SK-N-SH (cell line): ENCODE measurements around the gene DENND5B. TPM values are rescaled to one million over a fixed set of nuclear protein-coding genes. Genes with fewer than 3 reads are reported as not detected.

Experiments
- CTCF ChIA-PET: fragments of 300-600, 350-600 bp; formaldehyde crosslinking; extraction: SDS; loops from one replicate; lab custom pipeline; 2021; lab: Yijun Ruan, JAX
- POLR2A ChIA-PET: fragments of 350-600 bp; sonication (Branson Sonifier 250); formaldehyde crosslinking; extraction: SDS; loops from one replicate; lab custom pipeline; 2020; ENCODE audit warnings: antibody characterized with exemption, inconsistent platforms; lab: Yijun Ruan, JAX
- DNase-seq: peaks from one replicate; pipeline ENCODE4 v3.0.0; 2012
- H2AFZ ChIP-seq: fragments of 200-600 bp; sonication (generic); 2 replicates; pipeline ENCODE4 v1.8.1; 2016; ENCODE audit warnings: antibody characterized with exemption, mild to moderate bottlenecking, low read depth
- H3F3A ChIP-seq: fragments of 200-600 bp; sonication (generic); replicated peaks from 2 replicates; pipeline ENCODE3; 2016; ENCODE audit warnings: antibody characterized with exemption, mild to moderate bottlenecking; ENCODE audit not compliant: insufficient read depth
- H3K27ac ChIP-seq, 2 experiments: fragments of 200-500 bp in 1 of 2; fragments of 200-600 bp in 1 of 2; sonication (Bioruptor generic) in 1 of 2; sonication (generic), shearing (Covaris generic) in 1 of 2; 2 replicates each; pipeline versions ENCODE4 v1.5.1 to v1.6.1; 2014 to 2016; ENCODE audit warnings: low read depth in 2 of 2, inconsistent platforms in 1 of 2, low read length in 1 of 2, mild to moderate bottlenecking in 1 of 2, mixed read lengths in 1 of 2
- H3K27me3 ChIP-seq: fragments of 200-600 bp; sonication (generic), shearing (Covaris generic); 2 replicates; pipeline ENCODE4 v1.6.1; 2016; ENCODE audit warnings: mixed run types; ENCODE audit not compliant: insufficient read depth
- H3K36me3 ChIP-seq, 2 experiments: fragments of 200-500 bp in 1 of 2; fragments of 200-600 bp in 1 of 2; sonication (Bioruptor generic) in 1 of 2; sonication (generic) in 1 of 2; replicated peaks in 1 of 2; 2 replicates each; pipeline versions ENCODE3 to v1.5.1; 2014 to 2016; ENCODE audit warnings: low read length in 1 of 2, mild to moderate bottlenecking in 1 of 2; ENCODE audit not compliant: insufficient read depth in 2 of 2, control insufficient read depth in 1 of 2
- H3K4me1 ChIP-seq, 2 experiments: fragments of 200-500 bp in 1 of 2; fragments of 200-600 bp in 1 of 2; sonication (Bioruptor generic) in 1 of 2; sonication (generic), shearing (Covaris generic) in 1 of 2; 2 replicates each; pipeline versions ENCODE4 v1.5.1 to v1.6.1; 2014 to 2016; ENCODE audit warnings: low read depth in 1 of 2, low read length in 1 of 2, mixed run types in 1 of 2; ENCODE audit not compliant: insufficient read depth in 2 of 2, control insufficient read depth in 1 of 2
- H3K4me2 ChIP-seq: fragments of 200-600 bp; sonication (generic), shearing (Covaris generic); 2 replicates; pipeline ENCODE4 v1.6.1; 2017; ENCODE audit warnings: mixed run types
- H3K4me3 ChIP-seq, 2 experiments: fragments of 200-500 bp in 1 of 2; fragments of 200-600 bp in 1 of 2; sonication (Bioruptor generic) in 1 of 2; sonication (generic), shearing (Covaris generic) in 1 of 2; 2 replicates each; pipeline versions ENCODE4 v1.5.1 to v1.8.1; 2014 to 2016; ENCODE audit warnings: low read depth in 2 of 2, inconsistent platforms in 1 of 2, low read length in 1 of 2, mild to moderate bottlenecking in 1 of 2, mixed read lengths in 1 of 2, moderate library complexity in 1 of 2
- H3K79me2 ChIP-seq: fragments of 200-600 bp; sonication (generic); 2 replicates; pipeline ENCODE4 v1.8.1; 2017; ENCODE audit warnings: mild to moderate bottlenecking; ENCODE audit not compliant: insufficient read depth
- H3K9ac ChIP-seq: fragments of 200-600 bp; sonication (generic); 2 replicates; pipeline ENCODE4 v1.6.1; 2017; ENCODE audit warnings: mixed run types
- H3K9me2 ChIP-seq: fragments of 200-600 bp; sonication (generic); 2 replicates; pipeline ENCODE4 v1.6.1; 2017; ENCODE audit warnings: mixed run types
- H3K9me3 ChIP-seq: fragments of 200-600 bp; sonication (generic); 2 replicates; pipeline ENCODE4 v1.6.1; 2017; ENCODE audit warnings: mixed run types, mild to moderate bottlenecking, moderate library complexity
- H4K20me1 ChIP-seq: fragments of 200-600 bp; sonication (generic); 2 replicates; pipeline ENCODE4 v1.6.1; 2017; ENCODE audit warnings: mild to moderate bottlenecking, mixed run types; ENCODE audit not compliant: insufficient read depth
- FOSL2 ChIP-seq: IDR thresholded peaks from 2 replicates; pipeline ENCODE4 v1.4.0; 2012; ENCODE audit warnings: low read depth, mild to moderate bottlenecking, moderate library complexity, borderline replicate concordance
- FOXJ3 ChIP-seq: sonication (generic); formaldehyde crosslinking; IDR thresholded peaks from 2 replicates; pipeline ENCODE4 v1.5.1; 2020; ENCODE audit warnings: mild to moderate bottlenecking, missing genetic modification reagents
- JUND ChIP-seq: IDR thresholded peaks from 2 replicates; pipeline ENCODE4 v1.4.0; 2012
- NRF1 ChIP-seq: IDR thresholded peaks from 2 replicates; pipeline ENCODE4 v1.6.1; 2012; ENCODE audit warnings: low read depth, mild to moderate bottlenecking, low read length
- POLR2AphosphoS5 ChIP-seq: IDR thresholded peaks from 2 replicates; pipeline ENCODE4 v1.6.1; 2012; ENCODE audit warnings: low read depth, low read length
- RXRA ChIP-seq: IDR thresholded peaks from 2 replicates; pipeline ENCODE4 v1.4.0; 2012; ENCODE audit warnings: low read depth, mild to moderate bottlenecking, borderline replicate concordance
- SIN3A ChIP-seq: IDR thresholded peaks from 2 replicates; pipeline ENCODE4 v1.6.1; 2012; ENCODE audit warnings: low read depth, mild to moderate bottlenecking, low read length, moderate library complexity, borderline replicate concordance
- TAF1 ChIP-seq: IDR thresholded peaks from 2 replicates; pipeline ENCODE4 v1.6.1; 2012; ENCODE audit warnings: low read depth, mild to moderate bottlenecking, low read length, moderate library complexity, borderline replicate concordance
- TCF12 ChIP-seq: IDR thresholded peaks from 2 replicates; pipeline ENCODE4 v1.4.0; 2012
- TEAD4 ChIP-seq: IDR thresholded peaks from 2 replicates; pipeline ENCODE4 v1.4.0; 2012; ENCODE audit warnings: mild to moderate bottlenecking, borderline replicate concordance; ENCODE audit not compliant: insufficient read depth
- YY1 ChIP-seq: IDR thresholded peaks from 2 replicates; pipeline ENCODE4 v1.4.0; 2012; ENCODE audit warnings: low read depth, mild to moderate bottlenecking
- WGBS: methylation state at CpG from one replicate; pipeline ENCODE4 v1.1.6; 2017; ENCODE audit warnings: low lambda C conversion rate; 5-methylcytosine and 5-hydroxymethylcytosine counted together
- polyA plus RNA-seq, 3 experiments: library from polyadenylated mRNA; depleted of rRNA; stranded (reverse); fragments of >200 nt; gene quantifications; 2 replicates each; pipeline ENCODE4 v1.2.3, GENCODE V29; 2012
- TF ChIP-seq, protein P1 (sequence below): IDR thresholded peaks from 2 replicates; pipeline ENCODE4 v1.6.1; 2012; ENCODE audit warnings: mild to moderate bottlenecking, low read depth, low read length, moderate library complexity
- TF ChIP-seq, protein P2 (sequence below): IDR thresholded peaks from 2 replicates; pipeline ENCODE4; 2012
- TF ChIP-seq, protein P3 (sequence below): fragments of 200-600 bp; sonication (generic); IDR thresholded peaks from 2 replicates; pipeline ENCODE4 v1.6.1; 2017; ENCODE audit warnings: antibody characterized with exemption, mild to moderate bottlenecking, moderate library complexity

The DENND5B gene
- polyA plus RNA-seq, 1 of the 3 experiments (the other 2 are of a cell fraction), result 5.3 TPM

DNA sequence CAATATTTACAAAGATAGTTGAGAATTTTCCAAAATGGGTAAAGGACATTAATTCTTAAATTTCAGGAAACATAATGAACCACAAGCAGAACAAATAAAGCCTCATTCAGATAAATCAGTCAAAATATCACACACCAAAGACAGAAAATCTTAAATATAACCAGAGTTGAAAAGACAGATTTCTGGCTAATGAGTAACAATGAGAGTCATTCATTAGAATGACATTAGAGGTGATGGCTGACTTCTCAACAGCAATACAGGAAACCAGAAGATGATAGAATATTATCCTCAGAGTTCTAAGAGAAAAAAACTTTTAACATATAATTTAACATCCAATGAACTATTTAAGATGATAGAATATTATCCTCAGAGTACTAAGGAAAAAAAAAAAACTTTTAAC lies 124.2 kb downstream of the DENND5B start:
- no peak overlapping the region for H3K4me3 ChIP-seq
- H3K9me2 ChIP-seq, result no peaks in the 10 kb centered on the region
- H3K79me2 ChIP-seq, result peaks cover 4% of the 10 kb centered on the region; the same call in 1 of the 2 replicates
- H3K9ac ChIP-seq, result no peak overlapping the region
- ChIA-PET CTCF (no interaction called here), POLR2A (no interaction called here)
- peaks cover 9% of the 10 kb centered on the region for H3F3A ChIP-seq
- no peak for TF ChIP-seq NRF1
- TF ChIP-seq YY1, result no peak
- no peak overlapping the region for H2AFZ ChIP-seq
- H3K27me3 ChIP-seq, result no peaks in the 10 kb centered on the region
- H3K27ac ChIP-seq, result no peak overlapping the region
- no peak for DNase-seq
- H3K9me3 ChIP-seq, result no peaks in the 10 kb centered on the region
- H4K20me1 ChIP-seq, result no peaks in the 10 kb centered on the region
- peaks cover 0 to 10% of the 10 kb centered on the region in 2 experiments for H3K36me3 ChIP-seq
- no peaks in the 10 kb centered on the region for H3K4me1 ChIP-seq
- no peak overlapping the region for H3K4me2 ChIP-seq

DNA sequence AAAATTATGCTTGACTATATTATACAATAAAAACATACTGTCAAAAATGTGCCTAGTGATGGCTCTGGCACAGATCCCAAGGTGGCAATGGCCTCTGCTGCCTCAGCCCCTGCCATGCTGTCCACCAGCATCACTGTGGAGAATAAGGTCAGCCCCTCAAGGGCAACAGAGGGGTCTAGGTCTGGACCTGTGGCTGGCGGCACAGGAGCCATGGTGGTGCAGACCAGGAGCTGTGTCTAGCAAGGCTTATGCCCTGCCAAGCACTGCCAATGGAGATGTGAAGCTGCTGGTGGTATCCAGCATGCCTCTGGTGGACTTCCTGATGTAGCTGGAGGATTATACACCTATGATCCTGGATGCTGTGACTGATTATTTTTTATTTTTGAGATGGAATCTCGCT lies 125.9 kb downstream of the DENND5B start:
- CTCF ChIA-PET, result no interaction called here
- no peak overlapping the region for H3K27ac ChIP-seq
- peaks cover 9% of the 10 kb centered on the region for H3F3A ChIP-seq
- no peaks in the 10 kb centered on the region for H3K9me2 ChIP-seq
- no peaks in the 10 kb centered on the region for H3K4me1 ChIP-seq
- H4K20me1 ChIP-seq, result no peaks in the 10 kb centered on the region
- DNase-seq, result no peak
- H3K79me2 ChIP-seq, result peaks cover 4% of the 10 kb centered on the region; the same call in 1 of the 2 replicates
- 100% methylated on average over 1 of the region's 2 CpGs for WGBS
- no peak overlapping the region for H3K9ac ChIP-seq
- H3K4me3 ChIP-seq, result no peak overlapping the region
- peaks cover 2 to 10% of the 10 kb centered on the region in 2 experiments for H3K36me3 ChIP-seq
- no peaks in the 10 kb centered on the region for H3K27me3 ChIP-seq
- no peak overlapping the region for H2AFZ ChIP-seq
- no peaks in the 10 kb centered on the region for H3K9me3 ChIP-seq
- no peak overlapping the region for H3K4me2 ChIP-seq
- TF ChIP-seq RXRA (no peak), NRF1 (no peak), TAF1 (no peak), YY1 (no peak), FOSL2 (no peak), POLR2AphosphoS5 (no peak), JUND (no peak), SIN3A (no peak), TEAD4 (no peak), TCF12 (no peak), FOXJ3 (no peak)
- TF ChIP-seq, protein P1, sequence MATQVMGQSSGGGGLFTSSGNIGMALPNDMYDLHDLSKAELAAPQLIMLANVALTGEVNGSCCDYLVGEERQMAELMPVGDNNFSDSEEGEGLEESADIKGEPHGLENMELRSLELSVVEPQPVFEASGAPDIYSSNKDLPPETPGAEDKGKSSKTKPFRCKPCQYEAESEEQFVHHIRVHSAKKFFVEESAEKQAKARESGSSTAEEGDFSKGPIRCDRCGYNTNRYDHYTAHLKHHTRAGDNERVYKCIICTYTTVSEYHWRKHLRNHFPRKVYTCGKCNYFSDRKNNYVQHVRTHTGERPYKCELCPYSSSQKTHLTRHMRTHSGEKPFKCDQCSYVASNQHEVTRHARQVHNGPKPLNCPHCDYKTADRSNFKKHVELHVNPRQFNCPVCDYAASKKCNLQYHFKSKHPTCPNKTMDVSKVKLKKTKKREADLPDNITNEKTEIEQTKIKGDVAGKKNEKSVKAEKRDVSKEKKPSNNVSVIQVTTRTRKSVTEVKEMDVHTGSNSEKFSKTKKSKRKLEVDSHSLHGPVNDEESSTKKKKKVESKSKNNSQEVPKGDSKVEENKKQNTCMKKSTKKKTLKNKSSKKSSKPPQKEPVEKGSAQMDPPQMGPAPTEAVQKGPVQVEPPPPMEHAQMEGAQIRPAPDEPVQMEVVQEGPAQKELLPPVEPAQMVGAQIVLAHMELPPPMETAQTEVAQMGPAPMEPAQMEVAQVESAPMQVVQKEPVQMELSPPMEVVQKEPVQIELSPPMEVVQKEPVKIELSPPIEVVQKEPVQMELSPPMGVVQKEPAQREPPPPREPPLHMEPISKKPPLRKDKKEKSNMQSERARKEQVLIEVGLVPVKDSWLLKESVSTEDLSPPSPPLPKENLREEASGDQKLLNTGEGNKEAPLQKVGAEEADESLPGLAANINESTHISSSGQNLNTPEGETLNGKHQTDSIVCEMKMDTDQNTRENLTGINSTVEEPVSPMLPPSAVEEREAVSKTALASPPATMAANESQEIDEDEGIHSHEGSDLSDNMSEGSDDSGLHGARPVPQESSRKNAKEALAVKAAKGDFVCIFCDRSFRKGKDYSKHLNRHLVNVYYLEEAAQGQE, result no peak
- TF ChIP-seq, protein P2, sequence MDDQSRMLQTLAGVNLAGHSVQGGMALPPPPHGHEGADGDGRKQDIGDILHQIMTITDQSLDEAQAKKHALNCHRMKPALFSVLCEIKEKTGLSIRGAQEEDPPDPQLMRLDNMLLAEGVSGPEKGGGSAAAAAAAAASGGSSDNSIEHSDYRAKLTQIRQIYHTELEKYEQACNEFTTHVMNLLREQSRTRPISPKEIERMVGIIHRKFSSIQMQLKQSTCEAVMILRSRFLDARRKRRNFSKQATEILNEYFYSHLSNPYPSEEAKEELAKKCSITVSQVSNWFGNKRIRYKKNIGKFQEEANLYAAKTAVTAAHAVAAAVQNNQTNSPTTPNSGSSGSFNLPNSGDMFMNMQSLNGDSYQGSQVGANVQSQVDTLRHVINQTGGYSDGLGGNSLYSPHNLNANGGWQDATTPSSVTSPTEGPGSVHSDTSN, result no peak
- TF ChIP-seq, protein P3, sequence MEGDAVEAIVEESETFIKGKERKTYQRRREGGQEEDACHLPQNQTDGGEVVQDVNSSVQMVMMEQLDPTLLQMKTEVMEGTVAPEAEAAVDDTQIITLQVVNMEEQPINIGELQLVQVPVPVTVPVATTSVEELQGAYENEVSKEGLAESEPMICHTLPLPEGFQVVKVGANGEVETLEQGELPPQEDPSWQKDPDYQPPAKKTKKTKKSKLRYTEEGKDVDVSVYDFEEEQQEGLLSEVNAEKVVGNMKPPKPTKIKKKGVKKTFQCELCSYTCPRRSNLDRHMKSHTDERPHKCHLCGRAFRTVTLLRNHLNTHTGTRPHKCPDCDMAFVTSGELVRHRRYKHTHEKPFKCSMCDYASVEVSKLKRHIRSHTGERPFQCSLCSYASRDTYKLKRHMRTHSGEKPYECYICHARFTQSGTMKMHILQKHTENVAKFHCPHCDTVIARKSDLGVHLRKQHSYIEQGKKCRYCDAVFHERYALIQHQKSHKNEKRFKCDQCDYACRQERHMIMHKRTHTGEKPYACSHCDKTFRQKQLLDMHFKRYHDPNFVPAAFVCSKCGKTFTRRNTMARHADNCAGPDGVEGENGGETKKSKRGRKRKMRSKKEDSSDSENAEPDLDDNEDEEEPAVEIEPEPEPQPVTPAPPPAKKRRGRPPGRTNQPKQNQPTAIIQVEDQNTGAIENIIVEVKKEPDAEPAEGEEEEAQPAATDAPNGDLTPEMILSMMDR, result no peak
- POLR2A ChIA-PET, result no interaction called here
